HG03064 (cell line): ENCODE data around the gene RSPO4.

Experiments
- ATAC-seq: cut with Tn5 transposase; IDR thresholded peaks from one replicate; pipeline ENCODE4 v1.9.1; 2021; ENCODE audit warnings: low read depth; ENCODE audit not compliant: unreplicated experiment

RSPO4 gene

DNA sequence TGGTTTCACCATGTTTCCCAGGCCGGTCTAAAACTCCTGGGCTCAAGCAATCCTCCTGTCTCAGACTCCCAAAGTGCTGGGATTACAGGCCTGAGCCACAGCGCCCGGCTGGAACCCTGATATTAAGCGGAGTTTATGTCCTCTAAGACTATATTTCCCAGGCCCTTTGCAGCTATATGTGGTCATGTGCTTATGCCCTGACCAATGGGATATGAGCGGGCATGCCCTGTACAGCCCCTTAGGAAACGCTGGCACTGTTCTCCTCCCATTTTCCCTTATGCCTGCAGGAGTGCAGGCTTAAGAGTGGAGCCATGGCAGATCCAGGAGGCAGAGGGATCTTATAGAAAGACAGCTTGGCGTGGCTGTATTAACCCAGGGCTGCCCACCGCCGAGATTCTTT, 29.9 kb downstream of the RSPO4 start:
- no peak for ATAC-seq

DNA sequence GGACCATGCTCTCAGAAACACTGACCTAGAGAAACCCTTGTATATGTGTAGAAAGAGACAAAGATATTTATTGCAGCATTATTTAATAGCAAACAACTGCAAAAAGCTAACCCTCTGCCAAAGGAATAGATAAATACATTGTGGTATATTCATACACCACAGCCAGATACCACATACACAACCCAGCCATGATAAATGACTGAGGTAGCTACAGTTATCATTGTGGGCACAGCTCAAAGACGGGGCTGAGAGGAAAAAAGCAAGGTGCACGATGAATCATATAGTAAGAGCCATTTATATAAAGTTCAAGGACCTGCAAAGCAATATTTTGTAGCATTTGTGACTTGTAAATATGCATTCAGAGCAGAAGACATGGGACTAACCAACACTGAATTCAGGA, 30.8 kb downstream of the RSPO4 start:
- no peak for ATAC-seq

DNA sequence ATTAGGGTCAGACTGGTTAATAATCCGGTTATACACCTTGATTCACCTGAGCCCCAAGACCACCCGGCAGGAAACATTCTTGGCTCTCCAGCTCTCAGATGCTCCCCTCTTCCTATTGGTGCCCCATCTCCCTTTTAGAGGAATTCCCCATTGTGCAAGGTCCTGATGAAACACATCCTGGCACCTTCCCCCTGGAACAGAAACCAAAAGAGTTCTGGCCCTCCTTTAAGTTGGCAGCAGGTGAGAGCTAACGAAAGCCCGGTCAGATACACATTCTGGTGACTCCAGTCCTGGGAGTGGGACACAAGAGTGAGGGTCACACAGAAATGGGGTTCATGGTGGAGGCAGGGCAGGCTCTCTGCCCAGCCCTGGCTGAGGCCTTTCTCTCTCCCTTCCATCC, 32.2 kb downstream of the RSPO4 start:
- no peak for ATAC-seq

DNA sequence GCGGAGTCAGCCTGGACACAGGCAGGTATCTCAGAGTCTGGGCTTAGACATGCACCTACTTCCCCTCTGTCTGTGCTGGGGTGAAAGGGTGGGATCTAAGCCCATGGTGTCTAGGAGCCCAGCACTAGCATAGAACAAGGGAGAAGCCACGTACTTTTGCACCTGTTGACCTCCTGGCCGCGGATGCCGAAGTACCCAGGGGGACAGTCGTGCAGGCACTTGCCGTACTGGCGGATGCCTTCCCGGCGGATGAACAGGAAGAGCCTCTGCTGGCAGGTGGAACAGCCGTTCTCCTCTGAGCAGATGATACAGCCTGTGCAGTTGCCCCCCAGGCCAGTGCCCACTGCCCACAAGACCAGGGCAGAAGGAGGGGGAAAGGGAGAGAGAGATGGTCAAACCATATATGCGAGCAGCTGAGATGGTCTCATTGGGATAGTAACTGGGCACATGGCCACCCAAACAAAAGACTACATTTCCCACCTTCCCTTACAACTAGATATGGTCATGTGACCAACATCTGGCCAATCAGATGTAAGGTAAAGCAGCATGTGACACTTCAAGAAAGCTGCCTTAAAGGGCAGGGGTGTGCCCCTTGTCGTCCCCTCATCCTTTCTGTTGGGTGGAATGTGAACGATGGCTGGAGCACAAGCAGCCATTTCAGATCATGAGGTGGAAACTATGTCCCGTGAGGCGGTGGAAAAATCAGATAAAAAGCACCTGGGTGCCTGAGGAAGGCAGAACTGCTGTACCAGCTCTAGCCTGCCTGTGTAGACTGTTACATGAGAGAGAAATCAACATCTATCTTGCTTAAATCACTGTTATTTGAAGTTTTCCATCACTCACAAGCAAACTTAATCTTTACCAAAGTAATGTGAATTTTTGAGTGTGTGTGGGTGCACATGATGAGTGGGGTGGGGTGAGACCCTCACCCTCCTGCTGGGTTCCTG, 34.0 kb downstream of the RSPO4 start:
- no peak for ATAC-seq

DNA sequence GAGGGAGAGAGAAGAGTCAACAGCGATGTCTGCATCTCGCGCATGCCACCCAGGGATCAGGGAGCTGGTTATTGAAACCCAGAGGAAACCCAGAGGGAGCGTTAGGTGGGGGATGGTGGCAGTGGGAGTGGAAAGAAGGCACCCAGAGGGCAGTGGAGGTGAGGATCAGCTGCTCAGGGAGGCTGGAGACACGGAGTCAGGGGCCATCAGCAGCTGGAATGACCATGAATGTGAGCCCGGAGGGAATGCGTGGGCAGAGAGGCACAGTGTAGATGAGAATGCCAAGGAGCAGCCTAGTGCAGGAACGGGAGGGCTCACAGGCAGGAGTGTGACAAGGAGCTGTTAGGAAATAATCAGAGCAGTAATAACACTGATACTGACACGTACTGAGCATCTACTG, 36.2 kb downstream of the RSPO4 start:
- no peak for ATAC-seq

DNA sequence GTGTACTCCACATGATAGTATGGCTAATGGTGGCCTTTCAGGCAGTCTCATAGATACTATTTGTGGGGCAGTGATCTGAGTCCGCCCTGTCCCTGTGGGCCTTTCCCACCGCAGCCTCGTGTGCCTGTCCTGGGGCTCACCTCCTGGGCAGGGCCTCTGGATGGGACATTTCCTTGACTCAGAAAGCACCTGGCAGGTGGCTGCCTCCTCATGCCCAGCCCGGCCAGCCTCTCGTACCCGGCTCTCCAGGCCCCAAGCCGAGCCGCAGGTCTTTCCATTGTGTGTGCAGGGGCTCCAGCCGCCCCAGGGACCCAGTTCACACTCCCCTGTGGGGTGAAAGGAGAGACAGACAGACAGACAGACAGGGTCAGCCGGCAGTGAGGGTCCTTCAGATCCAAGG, 38.3 kb downstream of the RSPO4 start:
- ATAC-seq, result no peak

DNA sequence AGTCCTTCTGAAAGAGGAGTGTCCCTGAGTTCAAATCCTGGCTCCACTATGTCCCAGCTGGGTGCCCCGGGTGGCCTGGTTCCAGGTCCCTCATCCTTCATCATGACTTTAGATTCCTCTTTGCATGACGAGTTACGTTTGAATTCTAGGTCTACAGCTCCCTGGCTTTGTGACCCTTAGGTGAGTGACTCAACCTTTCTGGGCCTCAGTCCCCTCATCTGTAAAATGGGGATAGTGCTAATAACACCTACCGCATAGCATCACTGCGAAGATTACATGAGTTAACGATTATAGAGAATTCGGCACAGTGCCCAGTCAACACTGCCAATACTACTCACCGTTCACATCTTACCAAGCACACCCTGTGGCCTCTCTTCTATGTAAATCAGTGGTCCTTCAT, 39.4 kb downstream of the RSPO4 start:
- ATAC-seq, result no peak

DNA sequence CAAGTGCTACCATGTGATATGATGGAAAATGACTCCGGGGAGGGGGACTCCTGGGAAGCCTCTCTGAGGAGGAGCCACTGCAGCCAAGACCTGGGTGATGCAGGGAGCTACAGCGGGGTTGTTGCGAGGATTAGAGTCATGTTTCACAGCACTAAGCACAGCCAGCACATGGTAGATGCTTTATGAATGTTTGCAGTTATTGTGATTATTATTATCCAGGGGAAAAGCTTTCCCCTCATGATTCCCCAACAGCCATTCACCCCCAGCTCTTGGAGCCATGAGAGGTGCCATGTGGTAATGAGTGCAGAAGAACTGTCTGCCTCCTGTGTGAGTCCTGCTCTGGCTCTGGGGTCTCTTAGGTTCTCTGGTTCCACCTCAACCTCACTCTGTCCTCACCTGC, 39.9 kb downstream of the RSPO4 start:
- no peak for ATAC-seq

DNA sequence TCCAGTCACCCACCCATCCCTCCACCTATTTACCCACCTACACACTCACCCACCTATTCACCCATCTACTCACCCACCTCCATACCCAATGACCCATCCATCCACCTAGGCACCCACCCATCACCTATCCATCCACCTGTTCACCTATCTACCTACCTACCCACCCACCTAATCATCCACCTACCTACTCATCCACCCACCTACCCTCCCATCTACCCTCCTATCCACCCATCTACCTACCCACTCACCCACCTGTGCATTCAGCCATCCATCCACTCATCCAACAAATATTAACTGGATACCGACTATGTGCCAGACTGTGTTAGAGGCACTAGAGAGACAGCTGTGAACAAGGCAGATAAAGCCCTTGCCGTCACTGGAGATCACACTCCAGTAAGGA, 40.3 kb downstream of the RSPO4 start:
- no peak for ATAC-seq

DNA sequence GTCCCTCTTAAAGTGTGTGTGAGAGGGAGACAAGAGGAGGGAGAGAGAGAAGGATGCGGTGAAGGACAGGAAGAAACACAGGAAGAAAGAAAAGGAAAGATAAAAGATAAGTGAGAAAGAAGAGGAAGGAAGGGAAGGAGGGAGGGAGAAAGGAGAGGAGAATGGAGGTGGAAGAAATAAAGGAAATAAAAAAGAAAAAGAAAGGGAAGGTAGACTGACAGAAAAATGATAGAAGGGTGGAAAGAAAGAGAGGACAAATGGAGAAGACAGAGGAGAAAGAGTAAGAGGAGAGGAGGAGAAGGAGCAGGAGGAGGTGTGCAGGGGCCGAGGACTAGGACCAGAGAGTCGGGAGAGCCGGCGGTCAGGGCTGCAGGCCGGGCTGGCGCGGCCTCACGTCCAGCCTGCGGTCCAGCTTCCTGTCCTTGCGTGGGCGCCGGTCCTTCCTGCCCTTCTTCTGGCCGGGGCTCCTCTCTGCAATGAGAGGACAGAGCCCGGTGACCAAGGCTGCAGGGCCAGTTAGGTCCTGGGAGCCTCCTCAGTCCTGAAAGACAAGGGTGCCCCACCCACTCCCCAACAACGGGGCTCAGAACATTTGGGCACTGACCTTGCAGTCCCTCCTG, 42.0 kb downstream of the RSPO4 start:
- no peak for ATAC-seq

DNA sequence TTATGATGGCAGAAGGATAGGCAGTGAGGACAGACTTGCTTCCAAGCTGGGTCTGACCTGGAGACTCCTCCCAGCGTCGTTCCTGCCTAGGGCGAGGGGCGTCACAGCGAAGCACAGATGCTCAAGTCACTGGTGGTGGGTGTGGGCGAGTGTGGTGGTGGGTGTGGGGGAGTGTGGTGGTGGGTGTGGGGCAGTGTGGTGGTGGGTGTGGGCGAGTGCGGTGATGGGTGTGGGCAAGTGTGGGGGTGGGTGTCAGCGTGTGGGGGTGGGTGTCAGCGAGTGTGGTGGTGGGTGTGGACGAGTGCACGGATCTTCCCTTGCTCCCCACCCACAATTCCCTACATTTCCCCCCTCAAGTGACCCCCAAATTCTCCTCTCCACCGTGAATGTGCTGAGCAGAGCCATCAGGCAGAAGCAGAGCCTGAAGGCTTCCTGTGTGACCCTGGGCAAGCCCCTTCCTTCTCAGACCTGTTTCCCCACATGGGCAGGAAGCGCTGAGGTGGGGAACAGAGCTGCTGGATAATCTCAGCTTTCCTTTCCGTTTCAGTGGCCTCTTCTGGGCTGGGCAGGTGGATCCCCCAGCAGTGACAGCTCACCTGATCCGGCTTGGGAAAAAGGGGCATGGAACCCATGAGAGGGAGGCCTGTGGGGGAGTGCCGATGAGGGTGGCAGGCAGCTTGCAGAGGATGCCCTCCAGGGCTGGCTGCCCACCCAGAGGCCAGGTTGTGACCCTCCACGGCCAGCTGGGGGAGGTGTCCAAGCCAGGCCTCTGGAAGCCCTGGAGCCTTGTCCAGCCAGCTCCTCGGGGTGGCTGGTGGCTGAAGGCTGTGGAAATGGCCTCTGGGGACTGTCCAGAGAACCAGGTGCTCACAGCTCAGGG, 42.9 kb downstream of the RSPO4 start:
- ATAC-seq, result no peak

DNA sequence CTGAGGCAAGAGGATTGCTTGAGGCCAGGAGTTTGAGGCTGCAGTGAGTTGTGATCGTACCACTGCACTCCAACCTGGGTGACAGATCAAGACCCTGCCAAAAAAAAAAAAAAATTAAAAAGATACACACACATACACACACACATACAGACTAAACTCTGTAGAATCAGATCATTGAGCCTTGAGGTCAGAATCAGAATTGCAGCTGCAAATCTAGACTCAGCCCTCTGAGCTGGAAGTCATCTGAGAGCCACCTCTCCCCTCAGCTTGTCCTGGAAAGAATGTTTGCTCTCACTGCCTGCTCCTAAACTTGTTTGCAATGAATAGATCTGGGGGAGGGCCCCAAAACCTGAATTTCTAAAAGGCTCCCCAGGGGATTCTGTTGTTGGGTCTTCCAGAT, 44.6 kb downstream of the RSPO4 start:
- ATAC-seq, result no peak

DNA sequence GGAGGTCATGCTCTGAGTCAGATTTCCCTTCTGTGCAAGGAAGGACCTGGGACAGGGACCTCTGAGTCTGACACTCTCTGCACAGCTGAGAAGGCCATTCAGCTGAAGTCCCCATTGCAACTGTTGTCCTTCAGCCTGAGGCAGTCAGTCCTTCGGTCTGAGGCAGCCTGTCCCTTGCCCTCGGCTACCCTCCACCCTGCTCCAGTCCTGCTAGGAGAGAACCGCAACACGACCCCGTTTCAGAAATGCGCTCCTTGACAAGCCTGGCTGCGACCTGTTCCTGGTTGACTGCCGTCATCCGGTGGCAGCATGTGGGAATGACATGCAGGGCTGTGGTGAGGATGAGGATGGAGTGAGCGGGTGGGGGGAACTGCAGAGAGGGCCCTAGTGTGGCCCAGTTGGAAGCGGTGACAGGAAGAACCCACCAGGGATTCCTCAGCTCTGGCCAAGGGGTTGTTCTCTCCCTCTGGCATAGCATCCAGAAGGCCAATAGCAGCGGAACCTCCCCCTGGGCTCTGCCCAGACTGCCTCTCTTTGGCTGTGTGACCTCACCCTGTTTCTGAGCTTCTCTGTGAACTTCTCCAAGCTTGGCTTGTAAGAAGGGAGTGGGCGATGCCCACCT, 45.7 kb downstream of the RSPO4 start:
- ATAC-seq, result no peak

DNA sequence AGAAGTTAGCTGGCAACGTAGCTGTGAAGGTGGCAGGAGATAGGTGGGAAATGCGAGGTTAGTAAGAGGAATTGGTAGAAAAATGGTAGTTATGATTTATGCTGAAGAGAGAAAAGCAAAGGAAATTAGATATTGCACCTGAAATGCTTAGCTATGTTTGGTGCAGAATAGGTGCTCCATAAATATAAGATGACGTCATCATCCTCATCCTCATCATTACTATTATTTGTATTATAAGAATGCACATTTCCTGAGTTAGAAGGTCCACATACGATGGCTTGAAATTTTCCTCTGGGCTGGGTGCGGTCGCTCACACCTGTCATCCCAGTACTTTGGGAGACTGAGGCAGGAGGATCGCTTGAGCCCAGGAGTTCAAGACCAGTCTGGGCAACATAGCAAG, 46.5 kb downstream of the RSPO4 start:
- no peak for ATAC-seq

DNA sequence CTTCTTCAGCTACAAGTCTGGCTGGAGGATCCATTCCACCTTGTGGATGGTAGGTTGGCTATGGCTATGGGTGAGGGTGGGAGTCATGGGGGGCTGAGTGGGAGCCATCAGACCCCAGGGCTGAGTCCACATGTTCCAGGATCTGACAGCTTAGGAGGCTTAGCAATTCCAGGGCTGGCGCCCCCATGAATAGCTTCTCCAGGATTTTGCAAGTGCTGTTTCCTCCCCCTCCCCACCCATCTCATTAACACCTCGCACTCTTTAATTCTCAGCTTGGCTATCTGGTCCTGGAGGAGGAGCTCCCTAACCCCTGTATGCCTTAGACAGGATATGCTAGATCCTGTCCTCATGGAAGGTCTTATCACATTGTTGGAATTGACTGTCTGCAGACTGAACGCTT, 47.0 kb downstream of the RSPO4 start:
- ATAC-seq, result no peak

DNA sequence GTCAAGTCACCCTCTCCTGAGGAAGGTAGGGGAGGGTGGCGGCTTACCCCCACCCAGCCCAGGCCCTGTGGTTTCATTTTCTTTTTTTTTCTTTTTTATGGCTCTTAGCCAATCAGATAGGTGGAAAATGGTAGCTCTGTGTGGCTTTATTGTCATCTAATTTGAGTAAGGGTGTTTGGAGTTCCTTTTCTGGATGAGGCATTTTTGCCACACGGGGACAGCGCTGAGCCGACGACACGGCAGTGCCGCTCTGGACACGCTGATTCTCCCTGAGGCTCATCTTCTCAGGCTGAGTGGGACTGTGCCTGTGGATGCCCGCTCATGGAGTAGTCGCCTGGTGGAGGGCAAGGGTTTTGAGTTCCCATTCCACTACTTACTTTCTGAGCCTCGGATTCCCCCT, 48.4 kb downstream of the RSPO4 start:
- ATAC-seq, result no peak

DNA sequence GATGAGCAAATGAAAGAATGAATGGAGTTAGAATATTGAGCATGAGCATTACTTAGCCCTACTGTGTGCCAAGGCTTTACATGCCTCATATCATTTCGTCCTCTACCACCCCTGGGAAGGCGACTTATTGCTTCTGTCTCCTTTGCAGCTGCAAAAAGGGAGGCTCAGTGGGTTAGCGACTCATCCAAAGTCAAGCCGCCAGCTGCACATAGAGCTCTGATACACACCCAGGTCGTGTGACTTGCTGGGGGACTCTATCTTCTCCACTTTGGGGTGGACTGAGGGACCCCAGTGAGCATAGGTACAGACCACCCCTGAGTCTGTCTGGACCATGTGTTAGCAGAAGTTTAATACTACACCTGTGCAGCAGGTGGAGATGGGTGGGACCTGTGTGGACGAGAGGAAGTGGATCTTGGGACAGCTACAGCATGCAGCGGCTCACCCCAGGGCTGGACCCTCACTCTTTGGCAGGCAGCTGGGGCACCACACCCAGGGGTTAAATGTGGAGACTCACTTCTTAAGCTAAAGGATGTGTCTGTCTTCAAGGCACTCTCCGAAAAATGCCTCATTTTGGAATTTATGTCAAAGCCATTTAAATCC, 49.8 kb downstream of the RSPO4 start:
- no peak for ATAC-seq

DNA sequence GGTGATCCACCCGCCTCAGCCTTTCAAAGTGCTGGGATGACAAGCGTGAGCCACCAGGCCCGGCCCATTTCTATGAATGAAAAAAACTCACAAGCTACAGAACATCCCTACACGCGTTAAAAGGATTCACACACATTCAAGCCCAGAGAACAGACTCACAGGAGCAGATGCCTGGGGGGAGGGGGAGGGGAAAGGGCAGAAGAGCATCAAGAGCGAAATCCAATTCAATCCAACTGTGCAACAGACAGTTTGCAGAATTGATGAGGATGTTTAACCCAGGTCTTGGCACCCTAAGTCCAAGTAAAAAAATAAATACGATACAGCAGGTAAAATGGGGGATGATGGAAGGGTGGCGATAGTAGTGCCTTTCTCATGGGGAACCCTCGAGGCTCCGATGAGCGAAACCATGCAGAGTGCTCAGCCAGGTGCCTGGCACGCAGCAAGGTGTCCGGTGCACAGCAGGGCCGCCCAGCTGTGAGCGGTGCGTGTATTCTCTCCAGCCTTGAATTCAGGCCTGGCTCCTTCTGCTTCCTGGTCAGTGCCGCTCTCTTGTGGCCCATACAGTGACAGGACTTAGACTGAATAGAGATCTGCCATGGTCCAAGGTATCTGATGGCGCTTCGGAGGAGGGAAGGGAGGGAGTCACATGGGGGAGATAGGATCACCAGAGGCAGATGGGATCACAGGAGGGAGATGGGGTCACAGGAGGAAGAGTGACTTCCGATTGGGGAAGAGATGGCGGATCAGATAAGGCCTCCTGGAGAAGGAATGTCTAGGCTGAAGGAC, 50.5 kb downstream of the RSPO4 start:
- no peak for ATAC-seq

DNA sequence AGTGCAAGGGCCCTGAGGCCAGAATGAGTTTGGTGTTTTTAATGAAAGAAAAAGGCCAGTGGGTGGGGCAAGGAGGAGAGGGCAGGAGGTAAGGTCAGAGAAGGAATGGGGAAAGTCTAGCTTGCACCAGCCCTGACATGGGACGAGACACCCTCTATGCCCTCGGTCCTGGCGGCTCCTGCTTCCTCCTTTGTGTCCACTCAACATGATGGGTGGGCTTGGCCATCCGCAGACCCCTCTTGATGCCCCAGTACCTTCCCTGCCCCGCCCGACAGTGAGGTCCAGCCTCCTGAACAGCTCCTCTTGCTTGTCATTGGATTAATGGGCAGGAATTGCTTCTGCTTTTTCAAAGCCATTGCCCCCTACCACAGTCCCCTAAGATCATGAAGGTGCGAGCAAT, 52.4 kb downstream of the RSPO4 start:
- no peak for ATAC-seq

DNA sequence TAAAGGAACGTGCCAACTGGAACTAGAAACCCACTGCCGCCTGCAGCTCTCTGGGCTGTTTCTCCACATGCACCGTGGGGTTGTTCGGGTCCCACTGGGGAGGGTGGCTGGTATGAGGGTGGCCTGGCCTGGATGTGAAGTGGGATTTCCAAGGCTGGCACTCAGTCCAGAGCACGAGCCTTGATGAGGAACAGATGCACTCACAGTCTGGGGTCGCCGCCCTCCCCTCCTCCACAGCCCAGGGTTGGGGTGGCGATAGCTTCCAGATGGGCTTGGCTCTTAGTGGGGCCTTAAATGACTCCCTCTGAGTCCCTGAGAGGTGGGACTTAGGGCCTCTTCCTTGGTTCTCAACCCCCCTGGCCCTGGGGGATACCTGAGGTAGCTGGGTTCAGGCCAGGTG, 55.3 kb downstream of the RSPO4 start:
- no peak for ATAC-seq
